GM21528 (cell line): ENCODE data around the gene CGRRF1.

ENCODE experiments used
- ATAC-seq: cut with Tn5 transposase; IDR thresholded peaks from one replicate; pipeline ENCODE4 v1.9.1; 2021; ENCODE audit warnings: mild to moderate bottlenecking, moderate library complexity; ENCODE audit not compliant: unreplicated experiment, low FRiP score

Gene CGRRF1

DNA sequence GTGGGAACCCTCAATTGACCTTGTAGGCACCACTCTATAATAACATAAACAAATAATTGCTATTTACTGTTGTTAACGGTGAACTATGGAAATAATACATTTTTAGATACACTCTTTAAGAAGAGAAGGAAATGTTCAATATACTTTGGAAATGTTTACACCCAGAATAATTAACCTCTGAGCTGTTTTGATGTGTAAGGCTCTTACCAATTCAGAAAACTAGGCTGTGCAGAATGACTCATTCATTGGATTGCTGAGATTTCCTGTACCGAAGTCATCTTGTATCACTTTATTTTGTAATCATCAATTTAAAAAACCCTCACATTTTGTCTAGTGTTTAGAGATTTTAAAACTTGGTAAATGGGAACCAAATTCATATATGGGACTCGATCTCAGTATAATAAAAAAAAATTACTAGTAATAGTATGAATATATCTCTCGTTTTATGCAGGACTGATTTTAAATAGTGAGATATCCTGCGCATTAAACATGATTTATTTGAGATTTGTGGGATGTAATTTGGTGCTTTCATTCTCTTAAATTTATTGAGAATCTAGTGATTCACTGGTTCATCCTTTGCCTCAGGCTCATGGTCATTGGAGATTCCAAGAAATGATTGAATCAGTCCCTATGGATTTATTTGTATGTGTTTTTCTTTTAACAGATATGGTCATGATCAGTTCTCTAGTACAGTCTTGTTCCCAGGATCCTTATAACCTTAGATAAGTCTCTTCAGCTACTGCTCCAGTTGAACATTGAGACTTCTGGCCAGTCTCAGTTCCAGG is 61.1 kb downstream of the CGRRF1 start:
- ATAC-seq = no peak

DNA sequence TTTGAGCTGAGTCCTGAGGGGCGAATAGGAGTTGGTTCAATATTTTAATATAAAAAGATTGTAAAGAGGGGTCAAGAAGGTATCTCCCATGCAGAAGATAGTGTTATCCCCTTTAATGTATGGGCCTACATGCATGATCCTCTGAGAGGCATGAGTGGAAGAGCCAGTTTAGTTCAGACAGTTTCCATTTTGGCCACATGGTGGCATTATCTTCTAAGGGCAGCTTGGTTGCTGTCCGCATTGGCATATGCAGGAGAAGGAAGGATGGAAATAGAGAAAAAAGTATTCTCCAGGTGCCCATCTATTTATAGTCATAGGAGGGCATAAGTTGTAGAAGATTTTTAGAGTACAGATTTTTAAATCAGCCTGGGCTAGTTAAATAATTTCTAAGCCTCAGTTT is 62.6 kb downstream of the CGRRF1 start:
- ATAC-seq = no peak

DNA sequence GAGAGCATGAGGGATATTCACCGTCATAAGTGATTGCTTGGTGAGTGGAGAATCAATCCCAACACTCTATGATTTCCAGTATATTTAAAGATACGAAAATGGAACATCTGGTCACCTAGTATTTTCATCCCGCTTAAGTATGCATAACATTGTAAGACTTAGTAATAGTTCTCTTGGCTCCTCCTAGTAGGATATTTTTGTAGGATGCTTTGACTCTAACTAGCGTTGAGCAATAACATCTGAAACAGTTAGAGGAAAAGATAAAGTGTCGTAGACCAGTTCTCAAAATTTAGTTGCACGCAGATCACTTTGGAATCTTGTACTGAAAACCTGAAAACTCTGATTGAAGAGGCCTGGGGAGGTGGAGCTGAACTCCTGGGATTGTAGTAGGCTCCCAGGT is 64.8 kb downstream of the CGRRF1 start:
- ATAC-seq = no peak

DNA sequence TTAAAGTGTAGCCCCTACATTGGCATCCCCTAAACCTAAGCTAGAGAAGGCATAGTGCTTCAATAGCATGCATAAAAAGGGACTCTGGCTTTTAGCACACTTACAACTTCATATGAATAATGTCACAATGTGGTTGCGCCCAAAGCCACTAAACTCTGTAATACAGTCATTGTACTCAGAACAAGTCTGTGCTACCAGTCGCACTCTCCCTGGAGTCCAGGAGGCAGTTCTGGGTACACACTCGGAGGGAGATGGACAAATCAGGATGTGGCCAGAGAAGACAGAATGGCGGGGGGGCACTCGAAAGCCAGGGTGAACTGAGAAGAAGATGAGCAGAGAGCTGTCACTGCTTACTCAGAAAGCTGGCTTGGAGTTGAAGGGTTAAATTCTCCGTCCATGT is 67.8 kb downstream of the CGRRF1 start:
- ATAC-seq = no peak

DNA sequence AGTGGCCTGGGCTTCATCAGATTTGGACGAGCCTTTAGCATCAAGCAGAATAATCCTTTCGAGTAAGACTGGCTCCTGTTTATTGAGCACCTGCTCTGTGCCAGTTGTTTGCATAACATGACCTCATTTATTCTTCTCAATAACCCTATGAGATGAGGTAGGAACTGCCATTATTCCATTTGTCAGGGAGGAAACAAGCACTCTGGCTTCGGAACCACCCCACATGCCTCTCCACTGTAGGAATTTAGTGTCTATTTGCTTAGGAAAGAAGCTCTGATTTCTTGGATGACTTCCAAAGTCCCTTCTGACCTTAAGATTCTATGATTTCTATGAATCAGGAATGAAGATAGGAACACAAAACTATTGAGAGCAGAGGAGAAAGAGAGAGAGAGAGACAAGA is 68.3 kb downstream of the CGRRF1 start:
- ATAC-seq = no peak

DNA sequence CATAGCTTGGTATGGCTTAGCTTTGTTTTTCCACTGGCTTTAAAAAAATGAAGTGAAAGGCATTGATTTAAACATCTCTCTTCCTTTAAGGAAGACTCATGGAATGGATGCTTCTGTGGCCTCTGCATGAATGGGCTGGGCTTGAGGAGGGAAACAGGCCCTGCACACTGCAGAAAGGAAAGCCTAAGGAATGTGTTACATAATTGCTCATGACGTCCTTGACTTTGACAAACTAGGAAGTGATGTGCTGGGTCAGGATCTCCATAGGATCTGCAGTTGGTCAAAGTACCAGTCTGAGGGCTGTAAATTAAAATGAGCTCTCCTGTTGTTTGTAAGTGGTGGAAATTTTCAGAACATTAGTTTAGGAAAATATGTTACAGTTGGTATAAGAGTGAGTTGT is 69.9 kb downstream of the CGRRF1 start:
- no peak for ATAC-seq

DNA sequence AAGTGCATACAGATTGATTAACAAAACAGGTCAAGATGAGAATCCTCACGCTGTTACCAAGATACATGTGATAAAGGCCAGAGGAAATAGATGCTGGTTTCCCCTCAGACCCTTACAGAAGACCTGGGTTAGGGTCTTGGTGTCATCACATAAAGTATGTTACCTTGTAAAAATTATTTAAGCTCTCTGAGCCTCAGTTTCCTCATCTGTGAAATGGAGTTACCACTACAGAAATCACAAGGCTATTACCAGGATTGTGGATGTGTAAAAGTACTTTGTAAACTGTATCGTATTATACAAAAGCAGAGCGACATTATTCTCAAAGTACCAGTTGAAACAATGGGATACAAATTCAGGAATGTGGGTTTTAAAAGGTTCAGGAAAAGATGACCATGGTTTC is 71.2 kb downstream of the CGRRF1 start:
- ATAC-seq = no peak

DNA sequence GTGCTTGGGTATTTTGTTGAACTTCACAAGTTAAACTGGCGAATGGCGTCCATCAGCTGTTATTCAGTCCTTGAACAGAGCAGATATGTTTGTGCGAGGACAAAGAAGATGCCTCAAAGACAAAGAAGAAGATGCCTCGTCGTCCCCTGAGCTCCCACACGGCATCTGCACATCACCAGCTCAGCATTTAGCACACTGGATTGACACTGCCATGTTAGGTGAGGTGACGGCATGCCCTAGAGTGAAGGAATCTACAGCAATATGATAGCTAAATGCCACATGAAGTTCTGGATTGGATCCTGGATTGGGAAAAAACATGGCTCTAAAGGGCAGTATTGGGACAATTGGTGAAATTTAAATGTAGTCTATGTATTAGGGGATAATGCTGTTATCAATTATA is 72.6 kb downstream of the CGRRF1 start:
- ATAC-seq = no peak

DNA sequence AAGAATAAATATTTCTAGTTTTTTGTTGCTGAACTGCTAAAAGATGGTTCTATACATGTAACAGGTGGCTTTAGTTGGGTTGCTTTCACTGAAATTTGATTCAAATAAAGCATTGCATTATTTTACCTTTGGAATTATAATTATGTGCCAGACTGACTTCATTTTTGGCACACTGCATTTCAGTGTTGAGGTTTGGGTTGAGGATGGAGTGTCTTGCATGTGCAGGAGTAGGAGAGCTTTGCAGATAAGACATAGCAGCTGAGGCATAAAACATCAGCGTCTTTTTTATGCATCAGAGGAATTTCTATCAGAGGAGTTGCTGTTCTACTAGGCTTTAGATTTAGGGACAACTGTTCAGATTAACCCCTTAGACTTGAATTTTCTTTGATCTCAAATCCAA is 74.4 kb downstream of the CGRRF1 start:
- no peak for ATAC-seq

DNA sequence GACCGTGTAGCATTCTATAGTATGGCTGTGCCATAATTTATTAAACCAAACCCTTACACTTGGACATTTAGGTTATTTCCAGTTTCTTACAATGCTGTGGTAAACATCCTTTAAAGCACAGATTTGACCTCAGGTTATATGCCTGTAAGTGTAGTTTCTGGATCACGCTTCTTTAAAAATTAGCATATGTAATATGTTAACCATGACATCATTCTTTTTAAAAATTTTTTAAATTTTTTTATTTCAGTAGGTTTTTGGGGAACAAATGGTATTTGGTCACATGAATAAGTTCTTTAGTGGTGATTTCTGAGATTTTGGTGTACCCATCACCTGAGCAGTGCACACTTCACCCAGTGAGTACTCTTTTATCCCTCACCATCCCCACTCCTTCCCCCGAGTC is 75.5 kb downstream of the CGRRF1 start:
- no peak for ATAC-seq
